Central memory CD4-positive, alpha-beta T cell (primary cell): Measurements from ENCODE around the gene TGIF2.
A peak's percentile ranks its signal among the peaks of the same experiment; 100 is the strongest.
"Not testable (repeated sequence)": the region's sequence is repeated elsewhere in the genome, so short reads cannot be mapped to it uniquely, and the experiment has no call there.

Source experiments
- DNase-seq: peaks from one replicate; pipeline ENCODE4 v3.0.0; 2022

TGIF2 gene

GRCh38 chr20:36620917-36621316 is 47.5 kb downstream of the TGIF2 start:
- DNase-seq, result no peak

- DNase-seq, result no peak
Observed at GRCh38 chr20:36623444-36623843, 50.0 kb downstream of the TGIF2 start.

GRCh38 chr20:36624068-36624943 is 50.9 kb downstream of the TGIF2 start:
- no peak for DNase-seq

GRCh38 chr20:36624944-36625324 is 51.5 kb downstream of the TGIF2 start:
- no peak for DNase-seq

- DNase-seq, result no peak
Observed at GRCh38 chr20:36628076-36628475, 54.7 kb downstream of the TGIF2 start.

- DNase-seq, result peak; percentile 47
Observed at GRCh38 chr20:36629719-36630681, 56.6 kb downstream of the TGIF2 start.

GRCh38 chr20:36631646-36632045 is 58.2 kb downstream of the TGIF2 start:
- DNase-seq, result no peak

GRCh38 chr20:36632147-36632486 is 58.7 kb downstream of the TGIF2 start:
- DNase-seq, result no peak

GRCh38 chr20:36632487-36633284 is 59.3 kb downstream of the TGIF2 start:
- DNase-seq, result no peak

- DNase-seq, result no peak
Observed at GRCh38 chr20:36633285-36633772, 59.9 kb downstream of the TGIF2 start.

GRCh38 chr20:36634342-36634741 is 60.9 kb downstream of the TGIF2 start:
- no peak for DNase-seq

GRCh38 chr20:36638876-36639400 is 65.5 kb downstream of the TGIF2 start:
- not testable (repeated sequence) for DNase-seq

GRCh38 chr20:36641506-36641843 is 68.1 kb downstream of the TGIF2 start:
- DNase-seq, result no peak

- no peak for DNase-seq
Observed at GRCh38 chr20:36642136-36642535, 68.7 kb downstream of the TGIF2 start.
